Trophoblast cell (in vitro differentiated cells and primary cell): ENCODE measurements around the gene MAP2K4.

Experiments used
- DNase-seq, 2 donors: peaks; one replicate each; pipeline ENCODE4 v3.0.0-alpha.2; 2016
- H2AFZ ChIP-seq: 2 replicates; pipeline ENCODE4 v1.6.1; 2013; ENCODE audit warnings: low read length, moderate library complexity, mild to moderate bottlenecking; ENCODE audit not compliant: insufficient read depth, poor library complexity
- H2AK5ac ChIP-seq: 2 replicates; pipeline ENCODE4 v1.6.1; 2013; ENCODE audit warnings: mild to moderate bottlenecking, low read length
- H2BK120ac ChIP-seq: 2 replicates; pipeline ENCODE4 v1.6.1; 2013; ENCODE audit warnings: low read length, mild to moderate bottlenecking, moderate library complexity; ENCODE audit not compliant: insufficient read depth, poor library complexity
- H2BK12ac ChIP-seq: 2 replicates; pipeline ENCODE4 v1.6.1; 2013; ENCODE audit warnings: mild to moderate bottlenecking, low read length, moderate library complexity
- H2BK5ac ChIP-seq: 2 replicates; pipeline ENCODE4 v1.6.1; 2013; ENCODE audit warnings: low read length, low read depth, moderate library complexity, mild to moderate bottlenecking; ENCODE audit not compliant: poor library complexity
- H3K14ac ChIP-seq: 2 replicates; pipeline ENCODE4 v1.6.1; 2013; ENCODE audit warnings: mild to moderate bottlenecking, low read length
- H3K18ac ChIP-seq: 2 replicates; pipeline ENCODE4 v1.6.1; 2013; ENCODE audit warnings: mild to moderate bottlenecking, low read length
- H3K23ac ChIP-seq: 2 replicates; pipeline ENCODE4 v1.6.1; 2013; ENCODE audit warnings: low read length
- H3K27ac ChIP-seq: 2 replicates; pipeline ENCODE4 v1.5.1; 2013; ENCODE audit warnings: low read depth, mild to moderate bottlenecking, inconsistent platforms, low read length, moderate library complexity
- H3K27me3 ChIP-seq: 2 replicates; pipeline ENCODE4 v1.6.1; 2013; ENCODE audit warnings: inconsistent platforms, mild to moderate bottlenecking, low read length, moderate library complexity; ENCODE audit not compliant: insufficient read depth
- H3K36me3 ChIP-seq, 2 experiments: 1 replicate in 1 of 2; 2 replicates in 1 of 2; pipeline ENCODE4 v1.6.1; 2013; ENCODE audit warnings: low read length in 2 of 2, mild to moderate bottlenecking in 2 of 2, moderate library complexity in 1 of 2; ENCODE audit not compliant: insufficient read depth in 2 of 2, control insufficient read depth in 1 of 2
- H3K4ac ChIP-seq: 2 replicates; pipeline ENCODE4 v1.6.1; 2013; ENCODE audit warnings: low read depth, mild to moderate bottlenecking, low read length, moderate library complexity
- H3K4me1 ChIP-seq, 2 experiments: 1 replicate in 1 of 2; 2 replicates in 1 of 2; pipeline ENCODE4 v1.6.1; 2013; ENCODE audit warnings: low read length in 2 of 2, mild to moderate bottlenecking in 2 of 2, moderate library complexity in 1 of 2; ENCODE audit not compliant: insufficient read depth in 2 of 2, control insufficient read depth in 1 of 2
- H3K4me2 ChIP-seq: 2 replicates; pipeline ENCODE4 v1.6.1; 2013; ENCODE audit warnings: inconsistent platforms, mild to moderate bottlenecking, low read length, moderate library complexity
- H3K4me3 ChIP-seq: 2 replicates; pipeline ENCODE4 v1.5.1; 2013; ENCODE audit warnings: mild to moderate bottlenecking, low read depth, low read length, inconsistent platforms
- H3K79me1 ChIP-seq: one replicate; pipeline ENCODE4 v1.6.1; 2013; ENCODE audit warnings: low read length
- H3K79me2 ChIP-seq: 2 replicates; pipeline ENCODE4 v1.6.1; 2013; ENCODE audit warnings: low read length, mild to moderate bottlenecking; ENCODE audit not compliant: control insufficient read depth, insufficient read depth, poor library complexity
- H3K9ac ChIP-seq: 2 replicates; pipeline ENCODE4 v1.6.1; 2013; ENCODE audit warnings: mild to moderate bottlenecking, low read length
- H3K9me3 ChIP-seq: 2 replicates; pipeline ENCODE4 v1.6.1; 2013; ENCODE audit warnings: low read depth, mild to moderate bottlenecking, control low read depth, inconsistent platforms, low read length; ENCODE audit not compliant: insufficient read depth
- H4K12ac ChIP-seq: 2 replicates; pipeline ENCODE4 v1.6.1; 2013; ENCODE audit warnings: low read depth, mild to moderate bottlenecking, low read length, moderate library complexity
- H4K8ac ChIP-seq: 2 replicates; pipeline ENCODE4 v1.6.1; 2013; ENCODE audit warnings: low read depth, mild to moderate bottlenecking, low read length, moderate library complexity
- H4K91ac ChIP-seq: one replicate; pipeline ENCODE4 v1.6.1; 2013; ENCODE audit warnings: low read depth, mild to moderate bottlenecking, low read length, moderate library complexity
- WGBS: extraction: QIAGEN DNeasy Blood & Tissue Kit; methylation state at CpG from one replicate; pipeline ENCODE4 v1.1.7; 2013; ENCODE audit warnings: missing lambda C conversion rate; ENCODE audit not compliant: insufficient read length, insufficient coverage; ENCODE audit errors: extremely low coverage; 5-methylcytosine and 5-hydroxymethylcytosine counted together

Gene MAP2K4

GRCh38 chr17:11991461-11991860 is 29.2 kb upstream of the MAP2K4 start:
- Histone ChIP-seq H3K79me1 (no peaks in the 10 kb centered on the region), H3K9ac (no peak overlapping the region), H3K36me3 (peaks cover 0 to 9% of the 10 kb centered on the region in 2 experiments), H2AK5ac (no peak overlapping the region), H3K14ac (no peak overlapping the region), H4K8ac (no peak overlapping the region), H3K23ac (no peak overlapping the region), H3K4ac (no peak overlapping the region), H3K27me3 (no peaks in the 10 kb centered on the region), H4K12ac (no peak overlapping the region), H4K91ac (no peak overlapping the region), H3K4me3 (no peak overlapping the region), H3K27ac (no peak overlapping the region), H3K4me1 (peaks cover 2 to 6% of the 10 kb centered on the region in 2 experiments), H3K79me2 (no peaks in the 10 kb centered on the region), H3K9me3 (no peaks in the 10 kb centered on the region), H2BK120ac (no peak overlapping the region), H3K4me2 (no peak overlapping the region), H2AFZ (no peak overlapping the region), H3K18ac (no peak overlapping the region), H2BK5ac (no peak overlapping the region), H2BK12ac (no peak overlapping the region)
- WGBS, result no CpG with 5 or more reads among the region's 4 CpGs
- DNase-seq, result no peak

GRCh38 chr17:11996722-11997146 is 23.9 kb upstream of the MAP2K4 start:
- no CpG with 5 or more reads among the region's 14 CpGs for WGBS
- H3K4ac ChIP-seq, result no peak overlapping the region
- peak overlapping the region; percentile 71 for H2BK5ac ChIP-seq
- H3K36me3 ChIP-seq, result peaks cover 0 to 7% of the 10 kb centered on the region in 2 experiments
- no peaks in the 10 kb centered on the region for H3K27me3 ChIP-seq
- peaks cover 5% of the 10 kb centered on the region for H3K79me2 ChIP-seq
- peak overlapping the region; percentile 92 for H3K4me2 ChIP-seq
- H3K14ac ChIP-seq, result peak overlapping the region; percentile 91
- peak overlapping the region; percentile 97 for H4K8ac ChIP-seq
- H3K27ac ChIP-seq, result peak overlapping the region; percentile 86
- peak overlapping the region; percentile 92 for H4K12ac ChIP-seq
- H3K9me3 ChIP-seq, result no peaks in the 10 kb centered on the region
- peak overlapping the region; percentile 94 for H3K4me3 ChIP-seq
- H3K79me1 ChIP-seq, result peaks cover 7% of the 10 kb centered on the region
- H3K23ac ChIP-seq, result no peak overlapping the region
- peak overlapping the region; percentile 65 for H2BK120ac ChIP-seq
- peak overlapping the region; percentile 89 for H4K91ac ChIP-seq
- H3K18ac ChIP-seq, result peak overlapping the region; percentile 92
- H3K4me1 ChIP-seq, result peaks cover 0 to 2% of the 10 kb centered on the region in 2 experiments
- H2BK12ac ChIP-seq, result no peak overlapping the region
- DNase-seq, result peak; percentile 3 to 45
- H3K9ac ChIP-seq, result peak overlapping the region; percentile 74
- H2AK5ac ChIP-seq, result no peak overlapping the region
- peak overlapping the region; percentile 95 for H2AFZ ChIP-seq

GRCh38 chr17:11997147-11997971 is 23.3 kb upstream of the MAP2K4 start, which contains the start of gene ZNF18:
TSS of gene ZNF18 (minus strand) at chr17:11997475. CDS start at chr17:11992829, 4,646 bp downstream.
- no CpG with 5 or more reads among the region's 74 CpGs for WGBS
- DNase-seq, result peak; percentile 97 to 98
- H3K18ac ChIP-seq, result peak within 1 kb of the TSS; percentile 92
- H2BK120ac ChIP-seq, result peak within 1 kb of the TSS; percentile 65
- peak within 1 kb of the TSS; percentile 91 for H3K14ac ChIP-seq
- H2AK5ac ChIP-seq, result no peak within 1 kb of the TSS
- peaks cover 5% of the 10 kb centered on the region for H3K79me2 ChIP-seq
- peaks cover 0 to 2% of the 10 kb centered on the region in 2 experiments for H3K4me1 ChIP-seq
- H3K9ac ChIP-seq, result peak within 1 kb of the TSS; percentile 74
- peak within 1 kb of the TSS; percentile 86 for H3K27ac ChIP-seq
- H2BK5ac ChIP-seq, result peak within 1 kb of the TSS; percentile 71
- peak within 1 kb of the TSS; percentile 92 for H3K4me2 ChIP-seq
- H3K4me3 ChIP-seq, result peak within 1 kb of the TSS; percentile 94
- peak within 1 kb of the TSS; percentile 97 for H4K8ac ChIP-seq
- no peaks in the 10 kb centered on the region for H3K27me3 ChIP-seq
- H3K79me1 ChIP-seq, result peaks cover 7% of the 10 kb centered on the region
- H3K9me3 ChIP-seq, result no peaks in the 10 kb centered on the region
- peak within 1 kb of the TSS; percentile 44 for H3K4ac ChIP-seq
- no peak within 1 kb of the TSS for H3K23ac ChIP-seq
- H4K91ac ChIP-seq, result peak within 1 kb of the TSS; percentile 89
- H2AFZ ChIP-seq, result peak within 1 kb of the TSS; percentile 95
- H4K12ac ChIP-seq, result peak within 1 kb of the TSS; percentile 92
- H3K36me3 ChIP-seq, result peaks cover 0 to 3% of the 10 kb centered on the region in 2 experiments
- H2BK12ac ChIP-seq, result no peak within 1 kb of the TSS

- Histone ChIP-seq H3K27me3 (no peaks in the 10 kb centered on the region), H2BK120ac (no peak overlapping the region)
- no peak for DNase-seq
Measured at GRCh38 chr17:11997972-11998233, 22.8 kb upstream of the MAP2K4 start.

More at GRCh38 chr17:11997972-11998233, 22.8 kb upstream of the MAP2K4 start:
- peak overlapping the region; percentile 94 for H4K8ac ChIP-seq
- peak overlapping the region; percentile 72 for H3K4me2 ChIP-seq
- H4K12ac ChIP-seq, result peak overlapping the region; percentile 76
- H3K27ac ChIP-seq, result peak overlapping the region; percentile 24
- peaks cover 0 to 2% of the 10 kb centered on the region in 2 experiments for H3K4me1 ChIP-seq
- H3K9ac ChIP-seq, result no peak overlapping the region
- peak overlapping the region; percentile 67 for H3K14ac ChIP-seq
- peak overlapping the region; percentile 67 for H4K91ac ChIP-seq
- H2AK5ac ChIP-seq, result no peak overlapping the region
- H2BK5ac ChIP-seq, result no peak overlapping the region
- H3K4me3 ChIP-seq, result peak overlapping the region; percentile 71
- WGBS, result no CpG with 5 or more reads among the region's 4 CpGs
- H3K36me3 ChIP-seq, result no peaks in the 10 kb centered on the region
- peaks cover 5% of the 10 kb centered on the region for H3K79me2 ChIP-seq
- no peak overlapping the region for H3K4ac ChIP-seq
- H3K9me3 ChIP-seq, result no peaks in the 10 kb centered on the region
- H2AFZ ChIP-seq, result peak overlapping the region; percentile 70
- H3K18ac ChIP-seq, result no peak overlapping the region
- peaks cover 7% of the 10 kb centered on the region for H3K79me1 ChIP-seq
- H3K23ac ChIP-seq, result no peak overlapping the region
- H2BK12ac ChIP-seq, result no peak overlapping the region
